RWPE2 (cell line): ENCODE results near the gene CACNG4.

ENCODE experiments used
- ATAC-seq: fragments of 200-7000 bp; cut with Tn5 transposase; 3 replicates; pipeline ENCODE4 v1.9.1; 2021; ENCODE audit warnings: low read depth
- DNase-seq: peaks from one replicate; pipeline ENCODE4 v3.0.0-alpha.2; 2020; ENCODE audit warnings: low spot score
- H3K27ac ChIP-seq: fragments of 450-650 bp; 2 replicates; pipeline ENCODE4 v1.5.1; 2017; ENCODE audit warnings: mild to moderate bottlenecking; ENCODE audit not compliant: poor library complexity, severe bottlenecking
- H3K27me3 ChIP-seq: fragments of 250-450 bp; sonication (Bioruptor Pico); 2 replicates; pipeline ENCODE4 v1.5.1; 2021; ENCODE audit warnings: mild to moderate bottlenecking, moderate library complexity; ENCODE audit not compliant: insufficient read depth, poor library complexity, severe bottlenecking
- H3K36me3 ChIP-seq: fragments of 250-450 bp; sonication (Bioruptor Pico); 2 replicates; pipeline ENCODE4 v1.5.1; 2020; ENCODE audit warnings: low read depth, mild to moderate bottlenecking, moderate library complexity
- H3K4me1 ChIP-seq: fragments of 250-450 bp; sonication (Bioruptor Pico); 2 replicates; pipeline ENCODE4 v1.5.1; 2021; ENCODE audit warnings: mild to moderate bottlenecking, moderate library complexity; ENCODE audit not compliant: insufficient read depth, poor library complexity, severe bottlenecking
- H3K4me3 ChIP-seq: fragments of 250-450 bp; sonication (Bioruptor Pico); 2 replicates; pipeline ENCODE4 v1.5.1; 2021; ENCODE audit warnings: mild to moderate bottlenecking, moderate library complexity; ENCODE audit not compliant: severe bottlenecking
- H3K9me3 ChIP-seq: fragments of 250-450 bp; sonication (Bioruptor Pico); 2 replicates; pipeline ENCODE4 v1.5.1; 2021; ENCODE audit warnings: mild to moderate bottlenecking, moderate library complexity; ENCODE audit not compliant: severe bottlenecking
- CTCF ChIP-seq: fragments of 450-650 bp; IDR thresholded peaks from one replicate; pipeline ENCODE4 v1.5.1; 2017; ENCODE audit warnings: mild to moderate bottlenecking, moderate library complexity; ENCODE audit not compliant: poor library complexity, severe bottlenecking

Gene CACNG4

DNA sequence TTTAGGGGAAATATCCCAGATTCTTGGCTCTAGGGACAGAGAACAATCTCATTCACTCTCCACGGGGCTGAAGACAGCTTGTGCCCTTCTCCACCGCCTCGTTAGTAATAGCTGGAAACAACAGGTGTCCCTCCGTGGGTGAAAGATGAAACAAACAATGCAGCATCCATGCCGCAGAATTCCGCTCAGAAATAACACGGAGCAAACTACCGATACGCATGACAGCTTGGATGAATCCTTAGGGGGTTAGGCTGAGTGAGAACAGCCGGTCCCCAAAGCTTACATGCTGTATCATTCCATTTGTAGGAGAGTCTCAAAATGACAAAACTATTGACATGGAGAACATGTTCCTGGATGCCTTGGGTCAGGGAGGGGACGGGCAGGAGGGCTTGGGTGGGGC is 50.5 kb downstream of the CACNG4 start:
- no peaks in the 10 kb centered on the region for H3K9me3 ChIP-seq
- no peak for DNase-seq
- no peak for TF ChIP-seq CTCF
- no peaks in the 10 kb centered on the region for H3K4me1 ChIP-seq
- no peak overlapping the region for H3K27ac ChIP-seq
- H3K36me3 ChIP-seq: no peaks in the 10 kb centered on the region
- H3K4me3 ChIP-seq: no peak overlapping the region
- ATAC-seq: no peak
- H3K27me3 ChIP-seq: no peaks in the 10 kb centered on the region

DNA sequence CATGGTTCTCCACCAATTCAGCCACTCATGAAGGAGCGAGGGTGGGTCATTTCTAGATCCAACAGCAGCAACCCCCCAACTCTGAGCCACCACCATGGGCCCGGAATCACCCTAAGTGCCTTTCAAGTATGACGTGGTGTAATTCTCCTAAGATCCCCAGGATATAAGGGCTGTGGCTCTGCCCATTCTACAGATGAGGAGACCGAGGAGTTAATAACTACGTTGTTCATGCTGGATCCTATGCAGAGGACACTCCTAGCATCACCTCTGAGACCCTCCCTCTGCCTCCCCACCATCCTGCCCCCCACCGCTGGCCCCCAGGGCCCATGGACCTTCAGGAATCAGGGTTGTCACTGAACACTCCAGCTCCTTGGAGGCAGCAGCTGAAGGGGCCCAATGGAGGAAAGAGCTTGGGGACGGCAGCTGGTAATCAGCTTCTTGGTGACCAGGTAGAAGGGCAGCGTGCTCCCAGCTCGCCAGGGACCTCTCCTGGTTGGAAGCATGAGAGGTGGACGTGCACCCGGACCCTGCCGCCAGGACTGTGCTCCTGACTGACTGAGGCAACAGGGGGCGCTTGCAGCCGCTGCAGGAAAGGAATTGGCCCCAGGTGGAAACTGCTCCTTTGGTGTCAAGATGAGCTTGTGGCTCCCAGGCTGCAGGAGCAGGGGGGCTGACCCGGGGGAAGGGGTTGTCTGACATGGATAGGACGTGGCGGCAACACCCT is 51.7 kb downstream of the CACNG4 start:
- Histone ChIP-seq H3K27me3 (no peaks in the 10 kb centered on the region), H3K4me1 (no peaks in the 10 kb centered on the region), H3K4me3 (no peak overlapping the region), H3K27ac (no peak overlapping the region), H3K9me3 (no peaks in the 10 kb centered on the region), H3K36me3 (no peaks in the 10 kb centered on the region)
- TF ChIP-seq CTCF: no peak
- ATAC-seq (no peak), DNase-seq (no peak)

GRCh38 chr17:67017910-67018309 is 53.4 kb downstream of the CACNG4 start:
- H3K4me1 ChIP-seq: no peaks in the 10 kb centered on the region
- no peak overlapping the region for H3K27ac ChIP-seq
- ATAC-seq (no peak), DNase-seq (no peak)
- no peaks in the 10 kb centered on the region for H3K9me3 ChIP-seq
- H3K4me3 ChIP-seq: no peak overlapping the region
- H3K27me3 ChIP-seq: no peaks in the 10 kb centered on the region
- H3K36me3 ChIP-seq: no peaks in the 10 kb centered on the region
- no peak for TF ChIP-seq CTCF

GRCh38 chr17:67018471-67019434 is 54.2 kb downstream of the CACNG4 start:
- no peaks in the 10 kb centered on the region for H3K36me3 ChIP-seq
- no peak overlapping the region for H3K4me3 ChIP-seq
- no peak overlapping the region for H3K27ac ChIP-seq
- no peak for TF ChIP-seq CTCF
- H3K9me3 ChIP-seq: no peaks in the 10 kb centered on the region
- DNase-seq: no peak
- no peak; the same call in 2 of the 3 replicates for ATAC-seq
- no peaks in the 10 kb centered on the region for H3K27me3 ChIP-seq
- H3K4me1 ChIP-seq: no peaks in the 10 kb centered on the region
